HEK293 (cell line): Measurements from ENCODE around the gene TSTD1.

Source experiments
- CTCF ChIP-seq: fragments of 450-650 bp; formaldehyde crosslinking; IDR thresholded peaks from 2 replicates; pipeline ENCODE4 v1.5.1; 2016; ENCODE audit warnings: missing biosample characterization, missing genetic modification characterization
- HOXA7 ChIP-seq: sonication (generic); formaldehyde crosslinking; IDR thresholded peaks from 2 replicates; pipeline ENCODE4 v1.8.1; 2022; ENCODE audit warnings: missing genetic modification reagents, borderline replicate concordance
- PRDM4 ChIP-seq: fragments of 450-650 bp; formaldehyde crosslinking; IDR thresholded peaks from 2 replicates; pipeline ENCODE4 v1.5.1; 2017; ENCODE audit warnings: missing biosample characterization, missing genetic modification characterization
- ZBTB48 ChIP-seq: fragments of 450-650 bp; formaldehyde crosslinking; IDR thresholded peaks from 2 replicates; pipeline ENCODE4 v1.5.1; 2016; ENCODE audit warnings: missing biosample characterization, missing genetic modification characterization
- ZFP41 ChIP-seq: fragments of 450-650 bp; formaldehyde crosslinking; IDR thresholded peaks from 2 replicates; pipeline ENCODE4 v1.5.1; 2016; ENCODE audit warnings: missing biosample characterization, missing genetic modification characterization, borderline replicate concordance
- ZNF416 ChIP-seq: fragments of 450-650 bp; formaldehyde crosslinking; IDR thresholded peaks from 2 replicates; pipeline ENCODE4 v1.5.1; 2016; ENCODE audit warnings: missing biosample characterization, missing genetic modification characterization
- ZNF600 ChIP-seq: fragments of 450-650 bp; formaldehyde crosslinking; IDR thresholded peaks from 2 replicates; pipeline ENCODE4 v1.5.1; 2016; ENCODE audit warnings: missing biosample characterization, missing genetic modification characterization

- TF ChIP-seq PRDM4 (tag by site-specific recombination) (no peak), ZNF416 (tag by site-specific recombination) (no peak), CTCF (no peak), HOXA7 (CRISPR knock-in tag) (no peak), ZFP41 (tag by site-specific recombination) (no peak), ZNF600 (tag by site-specific recombination) (no peak), ZBTB48 (no peak)
Measured at GRCh38 chr1:161007369-161007768, 31.4 kb downstream of the TSTD1 start.
